A549 (cell line): ENCODE data around the gene GIGYF1. TPM values are rescaled to one million over a fixed set of nuclear protein-coding genes. Genes with fewer than 3 reads are reported as not detected.

Experiments used
- ATAC-seq, 2 experiments: fragments of 200-7000 bp in 1 of 2; fragments of >200 bp in 1 of 2; cut with Nextera tagmentation in 1 of 2; cut with Tn5 transposase in 1 of 2; 3 replicates each; pipeline versions ENCODE4 v1.8.0 to v1.9.1; 2018 to 2020; ENCODE audit warnings: mild to moderate bottlenecking in 1 of 2, moderate library complexity in 1 of 2
- CTCF ChIA-PET: fragments of 300-600 bp; sonication (Branson Sonifier 250); formaldehyde crosslinking; extraction: SDS; loops from one replicate; lab custom pipeline; 2021; ENCODE audit warnings: antibody characterized with exemption, inconsistent platforms; lab: Yijun Ruan, JAX
- POLR2A ChIA-PET: fragments of 350-600 bp; formaldehyde crosslinking; extraction: SDS; loops from one replicate; lab custom pipeline; 2021; ENCODE audit warnings: antibody characterized with exemption, inconsistent platforms; lab: Yijun Ruan, JAX
- DNase-seq, 2 experiments: peaks; one replicate each; pipeline versions ENCODE4 v3.0.0 to v3.0.0-alpha.2; 2011 to 2016; ENCODE audit warnings: low read depth in 1 of 2, low spot score in 1 of 2
- FAIRE-seq: peaks from 2 replicates; lab custom pipeline; 2011; peaks lifted over from hg19 to GRCh38; lab: Jason Lieb, UNC
- H3K27ac ChIP-seq, 2 experiments: fragments of >200 bp; sonication (Bioruptor Twin); formaldehyde crosslinking; 3 replicates each; pipeline ENCODE4 v1.5.1; 2016 to 2017
- H3K4me1 ChIP-seq: fragments of >200 bp; sonication (Bioruptor Twin); formaldehyde crosslinking; 3 replicates; pipeline ENCODE4 v1.6.1; 2016
- H3K4me2 ChIP-seq: fragments of >200 bp; sonication (Bioruptor Twin); formaldehyde crosslinking; 3 replicates; pipeline ENCODE4 v1.6.1; 2016
- H3K4me3 ChIP-seq: fragments of >200 bp; sonication (Bioruptor Twin); formaldehyde crosslinking; 3 replicates; pipeline ENCODE4 v1.5.1; 2016
- H3K9me3 ChIP-seq: fragments of >200 bp; sonication (Bioruptor Twin); formaldehyde crosslinking; 3 replicates; pipeline ENCODE4 v1.6.1; 2016
- BCL3 ChIP-seq: fragments of >200 bp; sonication (Bioruptor Twin); formaldehyde crosslinking; IDR thresholded peaks from 3 replicates; pipeline ENCODE4 v1.6.1; 2016
- CBX2 ChIP-seq: fragments of 200-600 bp; sonication (generic); IDR thresholded peaks from 2 replicates; pipeline ENCODE4 v1.6.1; 2016; ENCODE audit warnings: low read depth, mild to moderate bottlenecking, borderline replicate concordance
- CHD2 ChIP-seq: fragments of 150-350 bp; IDR thresholded peaks from 2 replicates; pipeline ENCODE4 v1.6.1; 2014; ENCODE audit warnings: low read length; ENCODE audit not compliant: partially characterized antibody
- EP300 ChIP-seq, 2 experiments: fragments of >200 bp; sonication (Bioruptor Twin); formaldehyde crosslinking; IDR thresholded peaks; 2 replicates in 1 of 2; 3 replicates in 1 of 2; pipeline ENCODE4 v1.6.1; 2016 to 2017
- GATA3 ChIP-seq: IDR thresholded peaks from 2 replicates; pipeline ENCODE4 v1.6.1; 2012; ENCODE audit warnings: borderline replicate concordance
- HDAC2 ChIP-seq: fragments of 200-600 bp; sonication (generic); IDR thresholded peaks from 2 replicates; pipeline ENCODE4 v1.6.1; 2016
- HMGXB4 ChIP-seq: fragments of 250-450 bp; sonication (Bioruptor Pico); IDR thresholded peaks from 2 replicates; pipeline ENCODE4 v1.5.0; 2021; ENCODE audit warnings: mild to moderate bottlenecking, moderate library complexity, borderline replicate concordance
- JUN ChIP-seq, 2 experiments: fragments of >200 bp; sonication (Bioruptor Twin); formaldehyde crosslinking; IDR thresholded peaks; 2 replicates in 1 of 2; 3 replicates in 1 of 2; pipeline ENCODE4 v1.6.1; 2016 to 2017
- JUNB ChIP-seq: fragments of >200 bp; sonication (Bioruptor Twin); formaldehyde crosslinking; IDR thresholded peaks from 2 replicates; pipeline ENCODE4 v1.6.1; 2016
- KDM1A ChIP-seq: fragments of 200-600 bp; sonication (generic); IDR thresholded peaks from 2 replicates; pipeline ENCODE4 v1.6.1; 2016; ENCODE audit warnings: low read depth, mild to moderate bottlenecking
- MAFK ChIP-seq: fragments of 450-650 bp; IDR thresholded peaks from 2 replicates; pipeline ENCODE4 v1.6.1; 2014; ENCODE audit not compliant: partially characterized antibody
- NPAS2 ChIP-seq: fragments of 250-450 bp; sonication (Bioruptor Pico); IDR thresholded peaks from 2 replicates; pipeline ENCODE4 v1.8.0; 2022; ENCODE audit warnings: mild to moderate bottlenecking, moderate library complexity, borderline replicate concordance
- POLR2A ChIP-seq: IDR thresholded peaks from 2 replicates; pipeline ENCODE4 v1.6.1; 2012; ENCODE audit warnings: mild to moderate bottlenecking, low read length
- RCOR1 ChIP-seq: fragments of 150-350 bp; IDR thresholded peaks from 2 replicates; pipeline ENCODE4 v1.6.1; 2014; ENCODE audit warnings: antibody characterized with exemption, low read length, low read depth
- REST ChIP-seq: fragments of 200-600 bp; sonication (generic); IDR thresholded peaks from 2 replicates; pipeline ENCODE4 v1.6.1; 2016; ENCODE audit warnings: antibody characterized with exemption, mild to moderate bottlenecking, moderate library complexity
- RFX5 ChIP-seq: fragments of 450-650 bp; IDR thresholded peaks from 2 replicates; pipeline ENCODE4 v1.7.1; 2014; ENCODE audit warnings: antibody characterized with exemption, mild to moderate bottlenecking, moderate library complexity
- SREBF2 ChIP-seq: fragments of 450-650 bp; IDR thresholded peaks from 2 replicates; pipeline ENCODE4 v1.6.1; 2014; ENCODE audit warnings: mild to moderate bottlenecking, moderate library complexity
- TP53 ChIP-seq: fragments of 250-450 bp; sonication (Bioruptor Pico); IDR thresholded peaks from 2 replicates; pipeline ENCODE4 v1.5.0; 2021; ENCODE audit warnings: mild to moderate bottlenecking, moderate library complexity
- ZNF302 ChIP-seq: fragments of 250-450 bp; sonication (Bioruptor Pico); IDR thresholded peaks from 2 replicates; pipeline ENCODE4 v1.9.0; 2021; ENCODE audit warnings: inconsistent platforms, mild to moderate bottlenecking, moderate library complexity
- ZSCAN20 ChIP-seq: fragments of 250-450 bp; sonication (Bioruptor Pico); IDR thresholded peaks from 2 replicates; pipeline ENCODE4 v1.8.0; 2022; ENCODE audit warnings: mild to moderate bottlenecking, moderate library complexity
- WGBS: methylation state at CpG from one replicate; pipeline ENCODE4 v1.1.6; 2017; ENCODE audit errors: missing lambda C conversion rate; 5-methylcytosine and 5-hydroxymethylcytosine counted together
- polyA plus RNA-seq, 4 experiments: library from polyadenylated mRNA; depleted of rRNA in 3 of 4; stranded (reverse); fragments of >200 nt; fragmentation: RNase III in 1 of 4; extraction: RNeasy Plus Mini Kit Qiagen cat#74134 plus additional on column Dnase treatment in 1 of 4; gene quantifications; 2 replicates in 3 of 4; 3 replicates in 1 of 4; pipeline ENCODE4 v1.2.3, GENCODE V29; 2011 to 2017

Gene GIGYF1
- polyA plus RNA-seq, 2 of the 4 experiments (the other 2 are of a cell fraction): 5.1 to 18.9 TPM

GRCh38 chr7:100710452-100710851 is 16.4 kb upstream of the GIGYF1 start:
- Histone ChIP-seq H3K27ac (no peak overlapping the region), H3K4me3 (no peak overlapping the region), H3K4me2 (no peak overlapping the region), H3K4me1 (peaks cover 8% of the 10 kb centered on the region), H3K9me3 (no peaks in the 10 kb centered on the region)
- no peak for DNase-seq
- ChIA-PET POLR2A (no interaction called here), CTCF (interaction anchor here (0.5 to 12.8 kb wide), 5 partner anchors 12 to 151 kb away, joined by 3 to 266 read pairs (median 3); partner anchors contain the start of genes EPO and SLC12A9)
- FAIRE-seq: no peak
- 94% methylated on average over 4 of the region's 4 CpGs for WGBS
- TF ChIP-seq KDM1A: no peak
- ATAC-seq: no peak

GRCh38 chr7:100708395-100708794 is 14.3 kb upstream of the GIGYF1 start:
- WGBS: 87% methylated on average over 6 of the region's 6 CpGs
- no peak overlapping the region for H3K4me2 ChIP-seq
- ChIA-PET CTCF (interaction anchor here (0.9 to 12.8 kb wide), 3 partner anchors 14 to 144 kb away, joined by 3 to 266 read pairs (median 10); partner anchors contain the start of genes EPO and SLC12A9), POLR2A (no interaction called here)
- no peak for FAIRE-seq
- H3K4me1 ChIP-seq: peaks cover 12% of the 10 kb centered on the region
- DNase-seq: no peak
- H3K27ac ChIP-seq: no peak overlapping the region
- H3K9me3 ChIP-seq: no peaks in the 10 kb centered on the region
- TF ChIP-seq SREBF2: no peak
- TF ChIP-seq REST: no peak
- TF ChIP-seq MAFK: peak; percentile 47
- no peak for TF ChIP-seq POLR2A
- TF ChIP-seq, all 56 proteins: peak for 1
- H3K4me3 ChIP-seq: no peak overlapping the region
- no peak for ATAC-seq

GRCh38 chr7:100706672-100707311 is 12.7 kb upstream of the GIGYF1 start:
- H3K4me1 ChIP-seq: peaks cover 12% of the 10 kb centered on the region
- no peak for ATAC-seq
- H3K4me2 ChIP-seq: peak overlapping the region; percentile 97
- 40% methylated on average over 21 of the region's 34 CpGs for WGBS
- FAIRE-seq: no peak
- DNase-seq: no peak
- ChIA-PET POLR2A (interaction anchor here (1.6 to 2.4 kb wide), 2 partner anchors 8 to 120 kb away, joined by 6 to 10 read pairs; partner anchors contain the start of genes FBXO24 and LRCH4), CTCF (interaction anchor here (1.1 to 12.8 kb wide), 12 partner anchors 15 to 224 kb away, joined by 3 to 266 read pairs (median 16); partner anchors contain the start of genes EPHB4, EPO, GIGYF1 and SLC12A9)
- H3K4me3 ChIP-seq: peak overlapping the region; percentile 76
- no peaks in the 10 kb centered on the region for H3K9me3 ChIP-seq
- peak overlapping the region; percentile 91 to 96 for H3K27ac ChIP-seq
- TF ChIP-seq JUNB: no peak
- no peak for TF ChIP-seq REST
- no peak for TF ChIP-seq HMGXB4 (CRISPR knock-in tag)
- no peak for TF ChIP-seq TP53 (CRISPR knock-in tag)
- no peak for TF ChIP-seq CHD2
- no peak for TF ChIP-seq NPAS2 (CRISPR knock-in tag)
- TF ChIP-seq CBX2: no peak
- TF ChIP-seq JUN (IDR thresholded peaks at IDR 0.05): no peak
- no peak for TF ChIP-seq HDAC2
- no peak for TF ChIP-seq RCOR1
- TF ChIP-seq SREBF2: no peak
- TF ChIP-seq BCL3: no peak
- TF ChIP-seq EP300 (IDR thresholded peaks at IDR 0.05): no peak
- TF ChIP-seq ZSCAN20 (CRISPR knock-in tag): no peak
- TF ChIP-seq GATA3: no peak
- no peak for TF ChIP-seq RFX5
- TF ChIP-seq ZNF302 (CRISPR knock-in tag): no peak
